B cell (primary cell): ENCODE results near the gene SPEN. TPM values are rescaled to one million over a fixed set of nuclear protein-coding genes. Genes with fewer than 3 reads are reported as not detected.

Source experiments
- ATAC-seq: fragments of 200-7000 bp; cut with Tn5 transposase; one replicate; pipeline ENCODE4 v1.10.0; 2021; ENCODE audit warnings: low read depth, mild to moderate bottlenecking, moderate number of reproducible peaks, moderate library complexity
- CTCF ChIA-PET: fragments of 350-600 bp; sonication (Branson Sonifier 250); formaldehyde crosslinking; loops from one replicate; lab custom pipeline; 2021; ENCODE audit warnings: antibody characterized with exemption, inconsistent platforms; lab: Charles Lee
- POLR2A ChIA-PET: fragments of 350-600 bp; sonication (Branson Sonifier 250); formaldehyde crosslinking; loops from one replicate; lab custom pipeline; 2021; ENCODE audit warnings: antibody characterized with exemption; lab: Charles Lee
- DNase-seq: peaks from one replicate; pipeline ENCODE4 v3.0.0; 2013
- H2AFZ ChIP-seq: 2 replicates; pipeline ENCODE4 v1.6.1; 2012; ENCODE audit warnings: mild to moderate bottlenecking, low read depth, low read length; ENCODE audit not compliant: insufficient read depth, poor library complexity, severe bottlenecking
- H3K27ac ChIP-seq, 2 donors: 1 replicate in 1 of 2; 2 replicates in 1 of 2; pipeline ENCODE4 v1.5.1; 2012 to 2013; ENCODE audit warnings: low read length in 2 of 2, mild to moderate bottlenecking in 2 of 2, moderate library complexity in 1 of 2
- H3K27me3 ChIP-seq, 4 experiments: fragments of 200-600 bp in 1 of 4; sonication (generic) in 1 of 4; replicated peaks in 1 of 4; 1 replicate in 2 of 4; 2 replicates in 2 of 4; pipeline versions ENCODE4 v1.6.1 to v1.7.0; 2013 to 2016; ENCODE audit warnings: low read length in 3 of 4, mild to moderate bottlenecking in 2 of 4, mixed read lengths in 1 of 4, moderate library complexity in 1 of 4; ENCODE audit not compliant: insufficient read depth in 4 of 4, control insufficient read depth in 3 of 4; ENCODE audit errors: control extremely low read depth in 1 of 4
- H3K36me3 ChIP-seq, 2 experiments: replicated peaks in 1 of 2; 1 replicate in 1 of 2; 2 replicates in 1 of 2; pipeline versions ENCODE4 v1.6.1 to v1.7.1; 2013; ENCODE audit warnings: low read length in 1 of 2; ENCODE audit not compliant: insufficient read depth in 2 of 2, control insufficient read depth in 1 of 2; ENCODE audit errors: control extremely low read depth in 1 of 2, extremely low read depth in 1 of 2
- H3K4me1 ChIP-seq, 2 donors: fragments of 200-600 bp in 1 of 2; sonication (generic) in 1 of 2; 1 replicate in 1 of 2; 2 replicates in 1 of 2; pipeline versions ENCODE4 v1.5.1 to v1.6.1; 2013 to 2017; ENCODE audit warnings: low read length in 2 of 2; ENCODE audit not compliant: control insufficient read depth in 2 of 2, insufficient read depth in 2 of 2
- H3K4me2 ChIP-seq: replicated peaks from 2 replicates; pipeline ENCODE3; 2012; ENCODE audit warnings: mild to moderate bottlenecking, low read depth, low read length; ENCODE audit not compliant: poor library complexity, severe bottlenecking
- H3K4me3 ChIP-seq, 5 experiments: fragments of 200-600 bp in 1 of 5; sonication (generic) in 1 of 5; 1 replicate in 3 of 5; 2 replicates in 2 of 5; pipeline versions ENCODE4 v1.5.1 to v1.7.0; 2011 to 2016; ENCODE audit warnings: low read length in 4 of 5, mild to moderate bottlenecking in 4 of 5, low read depth in 2 of 5, control low read depth in 1 of 5, moderate library complexity in 1 of 5; ENCODE audit not compliant: insufficient read depth in 1 of 5; ENCODE audit errors: control extremely low read depth in 1 of 5, extremely low read depth in 1 of 5
- H3K79me2 ChIP-seq: fragments of 200-600 bp; sonication (generic); one replicate; pipeline ENCODE4 v1.6.0; 2016; ENCODE audit warnings: low read length; ENCODE audit not compliant: control insufficient read depth, insufficient read depth
- H3K9ac ChIP-seq: fragments of 200-600 bp; sonication (generic); 2 replicates; pipeline ENCODE4 v1.6.1; 2017; ENCODE audit warnings: mild to moderate bottlenecking, low read length, moderate library complexity
- H3K9me3 ChIP-seq, 3 donors: one replicate each; pipeline versions ENCODE4 v1.6.1 to v1.7.1; 2013; ENCODE audit warnings: low read length in 2 of 3; ENCODE audit not compliant: control insufficient read depth in 2 of 3, insufficient read depth in 1 of 3; ENCODE audit errors: control extremely low read depth in 1 of 3
- H4K20me1 ChIP-seq: 2 replicates; pipeline ENCODE4 v1.6.0; 2012; ENCODE audit warnings: mild to moderate bottlenecking, low read length; ENCODE audit not compliant: insufficient read depth, control insufficient read depth, poor library complexity, severe bottlenecking
- H3K27ac Mint-ChIP-seq: one replicate; pipeline ENCODE4 v1.8.0; 2021; ENCODE audit warnings: mixed read lengths
- H3K27me3 Mint-ChIP-seq: one replicate; pipeline ENCODE4 v1.8.0; 2021; ENCODE audit warnings: mixed read lengths
- H3K4me1 Mint-ChIP-seq: one replicate; pipeline ENCODE4 v1.8.0; 2021; ENCODE audit warnings: mixed read lengths
- H3K4me3 Mint-ChIP-seq: one replicate; pipeline ENCODE4 v1.8.0; 2021; ENCODE audit warnings: mixed read lengths
- H3K9me3 Mint-ChIP-seq: one replicate; pipeline ENCODE4 v1.8.0; 2022; ENCODE audit warnings: mixed read lengths; ENCODE audit not compliant: insufficient read depth
- EZH2 ChIP-seq: IDR thresholded peaks from 2 replicates; pipeline ENCODE4 v1.6.1; 2012; ENCODE audit warnings: borderline replicate concordance, low read depth, mild to moderate bottlenecking, moderate library complexity, low read length; ENCODE audit not compliant: insufficient read depth, poor library complexity, severe bottlenecking
- WGBS: methylation state at CpG from one replicate; pipeline ENCODE4 v1.1.5; 2013; ENCODE audit warnings: missing lambda C conversion rate; ENCODE audit not compliant: insufficient coverage; 5-methylcytosine and 5-hydroxymethylcytosine counted together
- intact Hi-C: fragments of 100-400 bp; cut with micrococcal nuclease; formaldehyde crosslinking; loops from one replicate; pipeline ENCODE4 v1.10.0; 2022
- polyA plus RNA-seq: library from polyadenylated mRNA; depleted of rRNA; stranded (reverse); fragments of >200 nt; gene quantifications from 2 replicates; pipeline ENCODE4 v1.2.3, GENCODE V29; 2012
- total RNA-seq, 2 donors: library from RNA; stranded (reverse); fragments of 120-200 nt in 1 of 2; gene quantifications; 1 replicate in 1 of 2; 2 replicates in 1 of 2; pipeline versions ENCODE4 v1.2.3 to v1.2.4, GENCODE V29; 2013 to 2022
- TF ChIP-seq, protein P1 (sequence below): fragments of 200-600 bp; IDR thresholded peaks from one replicate; pipeline ENCODE4 v1.8.0; 2022; ENCODE audit warnings: antibody characterized with exemption, mild to moderate bottlenecking

Gene SPEN
- total and polyA plus RNA-seq, 2 donors (not counting 1 experiment from before 2014, with no cell fraction given): 29.1 to 126 TPM

GRCh38 chr1:15950302-15950701, 102.8 kb downstream of the SPEN start:
- Histone ChIP-seq H3K27ac (peak overlapping the region; percentile 80 to 91), H3K4me3 (no peak overlapping the region), H3K27me3 (no peaks in the 10 kb centered on the region), H3K4me1 (peaks cover 35 to 62% of the 10 kb centered on the region in 2 donors), H3K36me3 (peaks cover 0 to 46% of the 10 kb centered on the region in 2 experiments), H3K79me2 (peaks cover 74% of the 10 kb centered on the region), H4K20me1 (peaks cover 50% of the 10 kb centered on the region), H2AFZ (no peak overlapping the region), H3K9ac (peak overlapping the region; percentile 31), H3K9me3 (no peaks in the 10 kb centered on the region), H3K4me2 (peak overlapping the region; percentile 66)
- peak; percentile 50 for DNase-seq
- ChIA-PET POLR2A (interaction anchor here (0.5 to 2.1 kb wide), 5 partner anchors 10 to 45 kb away, joined by 3 to 10 read pairs (median 4); partner anchors contain the start of gene ZBTB17), CTCF (interaction anchor here (1.6 to 1.8 kb wide), 2 partner anchors 16 to 135 kb away, joined by 6 read pairs; no protein-coding TSS in a partner anchor)
- WGBS: 84% methylated on average over 4 of the region's 4 CpGs
- peak; percentile 4 for ATAC-seq
- Mint-ChIP-seq H3K27ac (peak overlapping the region; percentile 97), H3K27me3 (no peaks in the 10 kb centered on the region), H3K9me3 (no peaks in the 10 kb centered on the region), H3K4me1 (peaks cover 69% of the 10 kb centered on the region), H3K4me3 (peak overlapping the region; percentile 77)
- intact Hi-C loops: no loop called here
- TF ChIP-seq, protein P1, sequence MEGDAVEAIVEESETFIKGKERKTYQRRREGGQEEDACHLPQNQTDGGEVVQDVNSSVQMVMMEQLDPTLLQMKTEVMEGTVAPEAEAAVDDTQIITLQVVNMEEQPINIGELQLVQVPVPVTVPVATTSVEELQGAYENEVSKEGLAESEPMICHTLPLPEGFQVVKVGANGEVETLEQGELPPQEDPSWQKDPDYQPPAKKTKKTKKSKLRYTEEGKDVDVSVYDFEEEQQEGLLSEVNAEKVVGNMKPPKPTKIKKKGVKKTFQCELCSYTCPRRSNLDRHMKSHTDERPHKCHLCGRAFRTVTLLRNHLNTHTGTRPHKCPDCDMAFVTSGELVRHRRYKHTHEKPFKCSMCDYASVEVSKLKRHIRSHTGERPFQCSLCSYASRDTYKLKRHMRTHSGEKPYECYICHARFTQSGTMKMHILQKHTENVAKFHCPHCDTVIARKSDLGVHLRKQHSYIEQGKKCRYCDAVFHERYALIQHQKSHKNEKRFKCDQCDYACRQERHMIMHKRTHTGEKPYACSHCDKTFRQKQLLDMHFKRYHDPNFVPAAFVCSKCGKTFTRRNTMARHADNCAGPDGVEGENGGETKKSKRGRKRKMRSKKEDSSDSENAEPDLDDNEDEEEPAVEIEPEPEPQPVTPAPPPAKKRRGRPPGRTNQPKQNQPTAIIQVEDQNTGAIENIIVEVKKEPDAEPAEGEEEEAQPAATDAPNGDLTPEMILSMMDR: no peak
- no peak for TF ChIP-seq EZH2

- intact Hi-C loops: no loop called here
- Histone ChIP-seq H3K36me3 (peaks cover 0 to 41% of the 10 kb centered on the region in 2 experiments), H3K9me3 (no peaks in the 10 kb centered on the region), H3K9ac (no peak overlapping the region), H3K4me1 (peaks cover 35 to 62% of the 10 kb centered on the region in 2 donors), H3K27me3 (no peaks in the 10 kb centered on the region), H3K4me3 (no peak overlapping the region), H3K79me2 (peaks cover 79% of the 10 kb centered on the region), H4K20me1 (peaks cover 54% of the 10 kb centered on the region), H2AFZ (peak overlapping the region; percentile 28), H3K4me2 (peak overlapping the region; percentile 66), H3K27ac (peak overlapping the region; percentile 80 to 91)
- Mint-ChIP-seq H3K4me3 (peak overlapping the region; percentile 77), H3K9me3 (no peaks in the 10 kb centered on the region), H3K27ac (peak overlapping the region; percentile 97), H3K27me3 (no peaks in the 10 kb centered on the region), H3K4me1 (peaks cover 69% of the 10 kb centered on the region)
- TF ChIP-seq, protein P1: no peak
- no peak for TF ChIP-seq EZH2
- CTCF ChIA-PET: interaction anchor here (0.6 to 1.6 kb wide), 3 partner anchors 24 to 135 kb away, joined by 3 to 7 read pairs (median 6); partner anchors contain the start of gene ZBTB17
- POLR2A ChIA-PET: interaction anchor here (0.5 to 2.1 kb wide), 4 partner anchors 10 to 46 kb away, joined by 3 to 10 read pairs (median 4); no protein-coding TSS in a partner anchor
- WGBS: 50% methylated on average over 5 of the region's 10 CpGs
- DNase-seq (no peak), ATAC-seq (peak; percentile 4)
These were observed 103.3 kb downstream of the SPEN start for GRCh38 chr1:15950763-15951295.
